Sigmoid colon (tissue), 7 donors: ENCODE measurements around the gene CELSR2. TPM values are rescaled to one million over a fixed set of nuclear protein-coding genes. Genes with fewer than 3 reads are reported as not detected.

Experiments
- DNase-seq: peaks from one replicate; pipeline ENCODE4 v3.0.0-alpha.2; 2019
- H3K27ac ChIP-seq, 4 donors: fragments of 200-600 bp; sonication (generic); one replicate each; pipeline ENCODE4 v1.5.1; 2016 to 2019; ENCODE audit warnings: mild to moderate bottlenecking in 1 of 4
- H3K27me3 ChIP-seq, 3 donors: fragments of 200-600 bp; sonication (generic); one replicate each; pipeline ENCODE4 v1.5.1; 2019; ENCODE audit warnings: mild to moderate bottlenecking in 1 of 3
- H3K36me3 ChIP-seq, 4 donors: fragments of 200-600 bp; sonication (generic); one replicate each; pipeline ENCODE4 v1.5.1; 2016 to 2019
- H3K4me1 ChIP-seq, 4 donors: fragments of 200-600 bp; sonication (generic); one replicate each; pipeline ENCODE4 v1.5.1; 2017 to 2019
- H3K4me3 ChIP-seq, 4 donors: fragments of 200-600 bp; sonication (generic); one replicate each; pipeline ENCODE4 v1.5.1; 2017 to 2019; ENCODE audit warnings: mild to moderate bottlenecking in 2 of 4, moderate library complexity in 1 of 4
- H3K9me3 ChIP-seq, 4 donors: fragments of 200-600 bp in 3 of 4; sonication (generic) in 3 of 4; one replicate each; pipeline versions ENCODE4 v1.5.1 to v1.6.1; 2013 to 2019
- CTCF ChIP-seq, 4 experiments: fragments of 450-650 bp in 3 of 4; fragments of 200-600 bp in 1 of 4; IDR thresholded peaks; one replicate each; pipeline ENCODE4 v1.5.1; 2016 to 2019; ENCODE audit warnings: antibody characterized with exemption in 4 of 4, mild to moderate bottlenecking in 3 of 4, moderate library complexity in 2 of 4
- EP300 ChIP-seq, 4 donors: sonication (generic); formaldehyde crosslinking; IDR thresholded peaks; one replicate each; pipeline ENCODE4 v1.6.1; 2017; ENCODE audit warnings: antibody characterized with exemption in 4 of 4
- POLR2A ChIP-seq, 2 donors: fragments of 450-650 bp; IDR thresholded peaks; one replicate each; pipeline ENCODE4 v1.6.1; 2016; ENCODE audit warnings: antibody characterized with exemption in 2 of 2, mild to moderate bottlenecking in 2 of 2, moderate library complexity in 2 of 2
- POLR2AphosphoS5 ChIP-seq, 4 donors: sonication (generic); formaldehyde crosslinking; IDR thresholded peaks; one replicate each; pipeline ENCODE4 v1.6.1; 2017; ENCODE audit warnings: antibody characterized with exemption in 4 of 4
- WGBS, 2 donors: extraction: QIAGEN DNeasy Blood & Tissue Kit; methylation state at CpG; one replicate each; pipeline ENCODE4 v1.1.7; 2013; 5-methylcytosine and 5-hydroxymethylcytosine counted together
- intact Hi-C: fragments of 100-400 bp; cut with DNase I; formaldehyde crosslinking; loops from one replicate; pipeline ENCODE4 v1.15.1; 2023
- polyA plus RNA-seq, 3 donors: library from polyadenylated mRNA; stranded (reverse); fragments of 200-250 nt; gene quantifications; one replicate each; pipeline ENCODE4 v1.2.3, GENCODE V29; 2013
- total RNA-seq, 4 donors: library from RNA; depleted of rRNA; stranded (reverse); fragments of >200 nt; gene quantifications; one replicate each; pipeline ENCODE4 v1.1.0, GENCODE V29; 2016
- donor health status: healthy with polysubstance abuse.
- donor health status: Bipolar disorder and iron deficiency.
- donor health status: healthy.

Gene CELSR2
- total and polyA plus RNA-seq, 7 donors = under 0.01 to 10.8 (median 3.6) TPM

- Histone ChIP-seq H3K27me3 (no peaks in the 10 kb centered on the region), H3K4me3 (no peak overlapping the region), H3K9me3 (no peaks in the 10 kb centered on the region), H3K36me3 (peaks cover 0 to 12% (median 0%) of the 10 kb centered on the region in 4 donors), H3K4me1 (peaks cover 0 to 17% (median 8%) of the 10 kb centered on the region in 4 donors), H3K27ac (peak overlapping the region in 2 of 4 donors; percentile 28 to 60)
- TF ChIP-seq POLR2AphosphoS5 (IDR thresholded peaks at IDR 0.05) (peak in 1 of 4 donors; percentile 16), POLR2A (IDR thresholded peaks at IDR 0.05) (no peak), CTCF (IDR thresholded peaks at IDR 0.05) (no peak), EP300 (IDR thresholded peaks at IDR 0.05) (no peak)
- 16 to 51% methylated on average over 24 of the region's 24 CpGs for WGBS, 2 donors
- intact Hi-C loops = loop anchor here (10.0 kb wide), 1 partner anchor 260 kb away; the partner anchor contains the start of gene GPR61
- DNase-seq = peak; percentile 87
These were observed 25.5 kb downstream of the CELSR2 start for GRCh38 chr1:109274533-109275476.

- no peak for DNase-seq
- Histone ChIP-seq H3K27me3 (no peaks in the 10 kb centered on the region), H3K4me1 (peaks cover 0 to 17% (median 8%) of the 10 kb centered on the region in 4 donors), H3K36me3 (peaks cover 0 to 4% (median 0%) of the 10 kb centered on the region in 4 donors), H3K9me3 (no peaks in the 10 kb centered on the region), H3K27ac (peak overlapping the region in 2 of 4 donors; percentile 21 to 60), H3K4me3 (no peak overlapping the region)
- TF ChIP-seq CTCF (IDR thresholded peaks at IDR 0.05) (no peak), POLR2AphosphoS5 (IDR thresholded peaks at IDR 0.05) (no peak), POLR2A (IDR thresholded peaks at IDR 0.05) (no peak), EP300 (IDR thresholded peaks at IDR 0.05) (no peak)
- intact Hi-C loops = loop anchor here (2.0 to 10.0 kb wide), 2 partner anchors 123 to 259 kb away; partner anchors contain the start of gene GPR61
- WGBS, 2 donors = 86 to 88% methylated on average over 9 of the region's 9 CpGs
These were observed 26.5 kb downstream of the CELSR2 start for GRCh38 chr1:109275706-109276345.

DNA sequence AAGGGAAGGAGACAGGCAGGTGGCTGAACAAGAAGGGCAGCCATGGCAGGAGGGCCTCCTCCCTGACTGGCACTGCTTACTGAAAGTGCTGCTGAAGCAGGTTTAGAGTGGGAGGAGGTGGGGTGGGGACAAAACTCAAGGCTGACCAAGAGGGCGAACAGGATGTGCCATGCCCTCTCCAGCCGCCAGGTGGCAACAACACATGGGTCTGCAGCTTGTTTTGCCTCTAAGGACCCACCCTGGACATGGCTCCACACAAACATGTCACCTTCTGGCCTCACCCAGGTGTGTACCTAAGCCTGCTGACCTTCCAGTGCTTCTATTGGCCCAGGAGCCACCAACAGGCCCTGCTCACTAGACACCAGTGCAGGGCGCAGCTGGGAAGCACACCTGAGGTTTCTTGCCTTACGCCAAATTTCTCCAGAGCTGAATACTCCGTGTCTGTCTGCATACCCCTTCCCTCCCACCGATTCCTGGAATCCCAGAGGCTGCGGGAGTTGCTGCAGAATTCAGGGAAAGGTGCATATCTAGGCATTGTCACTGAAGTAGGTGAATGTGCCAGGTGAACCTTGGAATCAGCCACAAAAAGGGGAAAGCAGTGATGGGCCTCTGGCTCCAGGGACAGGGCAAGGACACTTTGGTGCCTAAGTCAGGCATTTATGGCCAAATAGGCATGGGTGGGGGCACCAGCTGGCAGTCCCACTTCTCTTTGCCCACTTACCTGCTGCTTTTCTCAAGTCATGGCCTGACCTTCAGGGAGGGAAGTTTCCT lies 28.3 kb downstream of the CELSR2 start:
- 44 to 64% methylated on average over 7 of the region's 7 CpGs for WGBS, 2 donors
- H3K4me1 ChIP-seq = peaks cover 0 to 28% (median 17%) of the 10 kb centered on the region in 4 donors
- TF ChIP-seq CTCF (IDR thresholded peaks at IDR 0.05) (peak; percentile 77 to 93 (median 89)), EP300 (IDR thresholded peaks at IDR 0.05) (no peak)
- H3K27me3 ChIP-seq = no peaks in the 10 kb centered on the region
- peak overlapping the region in 1 of 4 donors; percentile 40 for H3K27ac ChIP-seq
- no peaks in the 10 kb centered on the region for H3K9me3 ChIP-seq
- intact Hi-C loops = loop anchor here (2.0 to 10.0 kb wide), 2 partner anchors 121 to 257 kb away; partner anchors contain the start of gene GPR61
- no peaks in the 10 kb centered on the region for H3K36me3 ChIP-seq
- H3K4me3 ChIP-seq = no peak overlapping the region
- DNase-seq = peak; percentile 84

- H3K36me3 ChIP-seq = no peaks in the 10 kb centered on the region
- no peak overlapping the region for H3K4me3 ChIP-seq
- H3K4me1 ChIP-seq = peaks cover 0 to 35% (median 27%) of the 10 kb centered on the region in 4 donors
- 95% methylated on average over 5 of the region's 5 CpGs for WGBS, 2 donors
- TF ChIP-seq EP300 (IDR thresholded peaks at IDR 0.05) (no peak), CTCF (IDR thresholded peaks at IDR 0.05) (no peak), POLR2A (IDR thresholded peaks at IDR 0.05) (no peak), POLR2AphosphoS5 (IDR thresholded peaks at IDR 0.05) (no peak)
- no peaks in the 10 kb centered on the region for H3K27me3 ChIP-seq
- DNase-seq = no peak
- no peak overlapping the region for H3K27ac ChIP-seq
- H3K9me3 ChIP-seq = no peaks in the 10 kb centered on the region
- intact Hi-C loops = loop anchor here (10.0 kb wide), 1 partner anchor 255 kb away; the partner anchor contains the start of gene GPR61
These were observed 30.4 kb downstream of the CELSR2 start for GRCh38 chr1:109279615-109280278.
